ENCODE results near the gene QSOX1. TPM values are rescaled to one million over a fixed set of nuclear protein-coding genes. Genes with fewer than 3 reads are reported as not detected.

Gene QSOX1
- total RNA-seq, 2 donors from 2014 or later = 82.4 to 168 TPM

DNA sequence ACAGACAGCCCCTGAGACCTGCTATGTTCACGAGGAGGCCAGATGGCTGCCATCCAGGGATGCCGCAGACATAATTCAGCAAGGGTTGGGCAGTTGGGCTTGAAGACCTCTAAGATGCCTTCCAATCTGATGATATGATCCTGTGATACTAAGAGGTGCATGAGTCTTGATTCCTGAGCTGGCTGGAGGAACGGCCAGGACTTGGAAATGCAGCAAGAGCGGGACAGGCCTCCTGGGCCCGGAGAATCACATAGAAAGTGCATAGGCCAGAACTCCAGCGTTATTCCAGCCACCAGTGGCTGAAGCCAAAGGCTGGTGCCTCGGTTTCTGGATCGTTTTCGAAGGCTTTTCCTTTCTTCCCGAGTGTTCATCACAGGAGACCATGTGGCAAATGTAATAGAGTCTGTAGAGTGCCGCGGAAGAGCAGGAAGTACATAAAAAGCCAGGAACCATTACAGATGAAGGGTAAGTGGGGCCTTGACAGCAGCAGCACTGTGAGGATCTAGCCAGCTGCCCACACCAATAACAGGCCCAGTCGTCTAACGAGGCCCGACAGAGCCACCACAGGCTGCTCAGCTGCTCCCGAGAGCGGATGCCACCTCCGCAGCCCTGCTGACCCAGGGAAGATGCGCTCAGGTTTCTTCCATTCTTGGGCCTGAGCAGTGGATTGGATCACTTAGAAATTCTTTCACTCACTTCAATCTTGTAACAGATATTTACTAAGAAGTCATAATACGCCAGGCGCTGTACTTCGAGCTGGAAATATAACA lies 61.4 kb downstream of the QSOX1 start:
- no peak overlapping the region for H3K4me3 ChIP-seq
- TF ChIP-seq CTCF (IDR thresholded peaks at IDR 0.05) = no peak
- H3K36me3 ChIP-seq = no peaks in the 10 kb centered on the region
- H3K9me3 ChIP-seq = no peaks in the 10 kb centered on the region
- no peaks in the 10 kb centered on the region for H3K27me3 ChIP-seq (replicated peaks; ENCODE audit: insufficient read depth)
- no peaks in the 10 kb centered on the region for H3K4me1 ChIP-seq (ENCODE audit: control insufficient read depth in 1 of 2, low read depth in 2 of 2)
- H3K27ac ChIP-seq = no peak overlapping the region
- no peak for DNase-seq (ENCODE audit: low spot score)
- ATAC-seq (ENCODE audit: insufficient number of reproducible peaks, low FRiP score, low read depth) = no peak

DNA sequence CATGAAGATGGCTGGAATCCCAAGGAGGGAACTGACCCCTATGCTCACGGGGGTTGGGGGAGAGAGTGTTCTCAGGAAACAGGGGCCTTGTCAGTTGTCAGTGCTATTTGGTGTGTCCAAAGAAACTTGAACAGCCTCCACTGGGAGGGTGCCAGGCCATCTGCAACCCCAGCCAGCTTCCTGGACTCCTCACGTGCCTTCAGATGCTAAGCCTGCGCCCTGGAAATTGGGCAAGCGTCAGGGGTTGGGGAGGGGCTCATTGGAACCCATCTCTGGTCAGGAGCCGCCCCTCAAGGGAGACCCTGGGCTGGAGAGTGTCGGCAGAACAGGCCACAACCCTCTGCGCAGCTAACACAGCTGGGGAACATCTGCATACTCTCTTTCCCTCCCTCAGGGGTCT lies 62.3 kb downstream of the QSOX1 start:
- Histone ChIP-seq H3K27ac (no peak overlapping the region), H3K9me3 (no peaks in the 10 kb centered on the region), H3K27me3 (replicated peaks; ENCODE audit: insufficient read depth) (no peaks in the 10 kb centered on the region), H3K4me1 (ENCODE audit: control insufficient read depth in 1 of 2, low read depth in 2 of 2) (no peaks in the 10 kb centered on the region), H3K36me3 (no peaks in the 10 kb centered on the region), H3K4me3 (no peak overlapping the region)
- no peak for DNase-seq (ENCODE audit: low spot score)
- ATAC-seq (ENCODE audit: insufficient number of reproducible peaks, low FRiP score, low read depth) = no peak
- TF ChIP-seq CTCF (IDR thresholded peaks at IDR 0.05) = no peak

DNA sequence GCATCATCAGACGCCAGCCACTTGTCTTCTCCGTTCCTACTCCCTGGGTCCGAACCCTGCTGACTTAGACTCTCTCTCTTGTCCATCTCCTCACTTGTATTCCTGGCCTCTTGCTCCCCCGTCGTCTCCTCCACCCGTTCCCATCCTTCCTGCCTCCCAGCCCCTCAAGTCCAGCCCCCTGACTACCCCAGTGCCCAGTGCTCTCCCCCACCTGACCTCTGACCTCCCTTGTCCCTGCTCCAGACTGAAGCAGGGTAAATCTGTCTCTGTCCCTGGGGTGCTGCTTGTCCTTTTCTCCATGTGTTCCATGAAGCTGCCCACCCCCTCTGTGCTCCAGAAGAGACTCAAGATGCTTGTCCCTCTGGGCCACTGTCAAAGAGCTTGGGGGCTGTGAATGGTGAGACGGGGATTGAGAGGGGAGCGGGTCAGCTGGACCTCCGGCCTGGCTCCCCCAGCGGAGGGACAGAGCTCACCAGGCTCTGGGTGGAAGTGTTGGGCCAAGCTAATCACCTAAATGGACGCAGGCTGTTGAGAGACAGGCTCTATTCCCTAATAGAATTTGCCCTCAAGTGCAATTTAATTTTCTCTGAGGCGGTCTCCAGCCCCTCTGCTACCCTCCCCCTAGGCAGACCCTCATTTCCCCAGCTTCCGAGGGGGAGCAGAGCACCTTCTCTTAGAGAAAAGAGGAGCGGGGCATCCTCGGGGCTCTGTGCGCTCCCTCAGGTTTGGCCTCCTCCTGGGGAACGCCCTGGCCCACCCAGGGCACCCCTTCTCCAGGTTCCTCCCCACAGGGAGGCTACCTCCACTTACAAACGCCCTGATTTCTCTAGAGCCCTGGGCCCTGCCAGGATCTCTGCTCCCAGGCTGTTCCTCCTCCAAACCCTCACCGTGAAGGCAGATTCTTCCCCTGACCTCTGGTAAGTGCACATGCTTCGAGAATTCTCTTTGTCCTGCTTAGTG lies 64.4 kb downstream of the QSOX1 start:
- H3K36me3 ChIP-seq = no peaks in the 10 kb centered on the region
- DNase-seq (ENCODE audit: low spot score) = no peak
- H3K4me3 ChIP-seq = no peak overlapping the region
- H3K27me3 ChIP-seq (replicated peaks; ENCODE audit: insufficient read depth) = no peaks in the 10 kb centered on the region
- no peak for ATAC-seq (ENCODE audit: insufficient number of reproducible peaks, low FRiP score, low read depth)
- H3K9me3 ChIP-seq = no peaks in the 10 kb centered on the region
- no peak for TF ChIP-seq CTCF (IDR thresholded peaks at IDR 0.05)
- no peak overlapping the region for H3K27ac ChIP-seq
- no peaks in the 10 kb centered on the region for H3K4me1 ChIP-seq (ENCODE audit: control insufficient read depth in 1 of 2, low read depth in 2 of 2)

GRCh38 chr1:180219776-180220175 lies 65.1 kb downstream of the QSOX1 start:
- Histone ChIP-seq H3K27ac (no peak overlapping the region), H3K4me1 (ENCODE audit: control insufficient read depth in 1 of 2, low read depth in 2 of 2) (no peaks in the 10 kb centered on the region), H3K4me3 (no peak overlapping the region), H3K27me3 (replicated peaks; ENCODE audit: insufficient read depth) (no peaks in the 10 kb centered on the region), H3K36me3 (no peaks in the 10 kb centered on the region), H3K9me3 (no peaks in the 10 kb centered on the region)
- DNase-seq (ENCODE audit: low spot score) (no peak), ATAC-seq (ENCODE audit: insufficient number of reproducible peaks, low FRiP score, low read depth) (no peak)
- TF ChIP-seq CTCF (IDR thresholded peaks at IDR 0.05) = no peak

DNA sequence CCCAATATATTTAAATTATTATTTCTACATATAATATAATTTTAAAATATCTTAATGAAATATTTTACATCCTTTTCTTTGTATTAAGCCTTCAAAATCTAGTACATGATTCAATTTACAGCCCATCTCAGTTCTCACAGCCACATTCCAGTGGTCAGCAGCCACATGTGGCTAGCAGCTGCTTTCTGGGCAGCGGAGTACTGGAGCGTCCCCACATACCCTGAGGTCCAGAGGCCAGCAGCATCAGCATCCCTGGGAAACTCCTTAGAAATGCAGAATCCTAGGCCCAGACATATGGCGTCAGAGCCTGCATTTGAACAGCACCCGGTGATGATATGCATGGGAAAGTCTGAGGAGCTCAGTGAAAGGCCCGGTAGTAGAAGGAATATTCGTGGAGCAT lies 66.8 kb downstream of the QSOX1 start:
- H3K27ac ChIP-seq = no peak overlapping the region
- no peak for DNase-seq (ENCODE audit: low spot score)

More for the DNA sequence above, 66.8 kb downstream of the QSOX1 start:
- Histone ChIP-seq H3K27me3 (replicated peaks; ENCODE audit: insufficient read depth) (no peaks in the 10 kb centered on the region), H3K9me3 (no peaks in the 10 kb centered on the region), H3K4me1 (ENCODE audit: control insufficient read depth in 1 of 2, low read depth in 2 of 2) (no peaks in the 10 kb centered on the region), H3K4me3 (no peak overlapping the region), H3K36me3 (no peaks in the 10 kb centered on the region)
- TF ChIP-seq CTCF (IDR thresholded peaks at IDR 0.05) = no peak
- no peak for ATAC-seq (ENCODE audit: insufficient number of reproducible peaks, low FRiP score, low read depth)
